Bronchial epithelial cell (primary cell): ENCODE measurements around the gene SPI1. TPM values are rescaled to one million over a fixed set of nuclear protein-coding genes. Genes with fewer than 3 reads are reported as not detected.
"Not testable (repeated sequence)": the region's sequence is repeated elsewhere in the genome, so short reads cannot be mapped to it uniquely, and the experiment has no call there.

Source experiments
- DNase-seq: peaks from one replicate; pipeline ENCODE4 v3.0.0-alpha.2; 2010; ENCODE audit warnings: low read depth
- FAIRE-seq: peaks from 2 replicates; lab custom pipeline; 2011; peaks lifted over from hg19 to GRCh38; lab: Jason Lieb, UNC
- H3K27me3 ChIP-seq: 2 replicates; pipeline ENCODE4 v1.5.1; 2011; ENCODE audit warnings: low read length; ENCODE audit not compliant: control insufficient read depth, insufficient read depth
- H3K36me3 ChIP-seq: 2 replicates; pipeline ENCODE4 v1.5.1; 2011; ENCODE audit warnings: low read length; ENCODE audit not compliant: control insufficient read depth, insufficient read depth
- H3K4me3 ChIP-seq: 2 replicates; pipeline ENCODE4 v1.5.1; 2011; ENCODE audit warnings: mild to moderate bottlenecking, low read depth, low read length, control low read depth
- CTCF ChIP-seq: IDR thresholded peaks from 2 replicates; pipeline ENCODE4 v1.5.1; 2011; ENCODE audit warnings: mild to moderate bottlenecking, moderate library complexity, low read length, control low read depth, inconsistent platforms; ENCODE audit not compliant: insufficient read depth, severe bottlenecking
- total RNA-seq: library from RNA; depleted of rRNA; stranded (reverse); fragments of >200 nt; gene quantifications from 2 replicates; pipeline ENCODE4 v1.2.1, GENCODE V29; 2014

The SPI1 gene
- total RNA-seq, 1 donor from 2014 or later: not detected

DNA sequence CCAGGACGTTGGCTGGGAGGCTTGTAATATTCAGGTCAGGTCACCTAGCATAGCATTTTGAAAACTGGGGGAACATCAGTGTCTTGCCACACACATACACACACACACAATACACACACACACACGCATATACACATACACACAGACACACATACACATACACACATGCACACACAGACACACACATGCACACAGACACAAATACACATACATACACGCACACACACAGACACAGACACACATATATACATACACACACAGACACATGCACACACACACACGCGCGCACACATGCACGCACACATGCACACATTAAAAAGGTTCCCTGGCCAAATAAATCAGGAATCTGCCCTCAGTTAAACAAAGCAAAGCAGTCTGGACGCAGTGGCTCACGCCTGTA is 38.3 kb downstream of the SPI1 start:
- no peaks in the 10 kb centered on the region for H3K36me3 ChIP-seq
- H3K4me3 ChIP-seq: no peak overlapping the region
- DNase-seq: no peak
- no peak for TF ChIP-seq CTCF
- H3K27me3 ChIP-seq: peaks cover 2% of the 10 kb centered on the region
- no peak for FAIRE-seq

GRCh38 chr11:47338396-47339241 is 39.7 kb downstream of the SPI1 start:
- DNase-seq: no peak
- FAIRE-seq: no peak
- Histone ChIP-seq H3K27me3 (peaks cover 2% of the 10 kb centered on the region), H3K4me3 (no peak overlapping the region), H3K36me3 (no peaks in the 10 kb centered on the region)
- no peak for TF ChIP-seq CTCF

DNA sequence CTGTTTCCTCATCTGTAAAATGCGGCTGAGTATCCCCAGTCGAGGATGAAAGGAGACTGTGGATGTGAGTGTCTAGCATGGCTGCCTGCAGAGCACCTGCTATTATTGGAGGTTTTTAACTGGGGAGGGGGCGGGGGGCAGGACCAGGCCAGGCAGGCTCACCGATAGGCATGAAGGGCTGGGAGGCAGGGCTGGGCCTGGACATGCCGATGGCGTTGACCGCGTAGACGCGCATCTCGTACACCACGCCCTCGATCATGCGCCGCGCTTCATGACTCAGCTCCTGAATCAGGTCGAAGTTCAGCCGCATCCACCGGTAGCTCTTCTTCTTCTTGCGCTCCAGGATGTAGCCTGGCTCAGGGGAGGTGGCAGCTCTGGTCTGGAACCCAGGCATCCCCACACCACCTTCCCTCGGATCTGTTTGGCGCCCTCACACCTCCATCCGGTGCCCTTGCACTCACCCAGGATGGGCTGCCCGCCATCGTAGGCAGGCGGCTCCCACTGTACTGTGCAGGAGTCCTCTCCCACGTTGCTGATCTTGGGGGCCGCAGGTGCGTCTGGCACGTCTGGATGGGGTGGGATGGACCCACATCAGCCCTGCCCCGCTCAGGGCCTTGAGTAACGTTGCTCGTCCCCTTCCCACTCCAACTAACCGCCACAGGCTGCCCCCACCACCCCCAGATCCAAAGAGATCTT is 41.0 kb downstream of the SPI1 start:
- FAIRE-seq: no peak
- DNase-seq: no peak

GRCh38 chr11:47336595-47336994 is 41.8 kb downstream of the SPI1 start:
- no peak for DNase-seq
- H3K27me3 ChIP-seq: peaks cover 2% of the 10 kb centered on the region
- H3K4me3 ChIP-seq: no peak overlapping the region
- FAIRE-seq: no peak
- TF ChIP-seq CTCF: no peak
- H3K36me3 ChIP-seq: no peaks in the 10 kb centered on the region

More for the DNA sequence above, 41.0 kb downstream of the SPI1 start:
- no peak overlapping the region for H3K4me3 ChIP-seq
- H3K27me3 ChIP-seq: peaks cover 2% of the 10 kb centered on the region
- TF ChIP-seq CTCF: no peak
- no peaks in the 10 kb centered on the region for H3K36me3 ChIP-seq

DNA sequence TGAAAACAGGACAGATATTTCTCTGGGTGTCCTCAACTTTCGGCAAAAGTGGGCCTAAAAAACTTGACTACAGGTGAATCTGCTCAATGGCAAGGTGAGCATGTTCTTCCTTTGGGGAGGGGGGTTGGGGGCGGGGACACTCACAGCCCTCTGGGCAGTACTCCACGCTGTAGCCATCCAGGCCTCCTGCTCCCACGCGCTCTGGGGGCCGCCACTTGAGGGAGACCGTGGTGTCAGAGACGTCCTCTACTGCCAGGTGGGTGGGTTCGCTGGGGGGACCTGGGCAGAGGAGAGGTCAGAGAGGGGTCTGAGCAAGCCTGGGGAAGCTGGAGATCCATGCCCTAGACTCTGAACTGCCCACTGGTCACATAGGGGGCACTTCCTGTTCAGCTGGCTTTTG is 42.6 kb downstream of the SPI1 start:
- FAIRE-seq (no peak), DNase-seq (no peak)
- H3K4me3 ChIP-seq: no peak overlapping the region
- peaks cover 2% of the 10 kb centered on the region for H3K27me3 ChIP-seq
- H3K36me3 ChIP-seq: no peaks in the 10 kb centered on the region
- TF ChIP-seq CTCF: no peak

DNA sequence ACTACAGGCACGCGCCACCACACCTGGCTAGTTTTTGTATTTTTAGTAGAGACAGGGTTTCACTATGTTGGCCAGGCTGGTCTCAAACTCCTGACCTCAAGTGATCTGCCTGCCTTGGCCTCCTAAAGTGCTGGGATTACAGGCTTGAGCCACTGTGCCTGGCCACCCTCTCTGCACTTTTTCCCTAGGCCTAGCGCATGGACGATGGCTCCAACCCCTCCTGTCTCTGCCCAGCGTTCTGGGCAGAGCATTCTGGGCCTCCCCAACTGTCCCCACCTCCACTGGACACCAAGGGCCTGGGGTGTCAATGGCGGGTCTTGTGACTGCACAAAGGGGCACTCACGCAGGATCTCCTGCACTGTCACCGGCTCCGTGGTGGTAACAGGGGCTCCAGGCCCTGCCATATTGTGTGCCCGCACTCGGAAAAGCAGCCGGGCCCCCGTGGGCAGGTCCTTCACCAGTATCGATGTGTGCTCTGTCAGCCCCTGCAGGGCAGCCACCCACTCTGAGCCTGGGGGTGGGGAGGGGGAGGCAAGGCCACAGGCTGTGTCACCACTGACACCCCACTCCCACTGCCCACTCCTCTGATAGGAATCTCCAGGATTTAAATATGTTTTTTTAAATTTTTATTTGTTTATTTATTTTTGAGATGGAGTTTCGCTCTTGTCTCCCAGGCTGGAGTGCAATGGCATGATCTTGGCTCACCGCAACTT is 43.5 kb downstream of the SPI1 start:
- FAIRE-seq, H3K36me3 ChIP-seq, DNase-seq, H3K4me3 ChIP-seq, H3K27me3 ChIP-seq: not testable (repeated sequence)
